ENCODE results near the gene TRIM59. TPM values are rescaled to one million over a fixed set of nuclear protein-coding genes. Genes with fewer than 3 reads are reported as not detected.

Gene TRIM59
- total RNA-seq, 2 donors from 2014 or later, result 7.5 to 16.6 TPM

DNA sequence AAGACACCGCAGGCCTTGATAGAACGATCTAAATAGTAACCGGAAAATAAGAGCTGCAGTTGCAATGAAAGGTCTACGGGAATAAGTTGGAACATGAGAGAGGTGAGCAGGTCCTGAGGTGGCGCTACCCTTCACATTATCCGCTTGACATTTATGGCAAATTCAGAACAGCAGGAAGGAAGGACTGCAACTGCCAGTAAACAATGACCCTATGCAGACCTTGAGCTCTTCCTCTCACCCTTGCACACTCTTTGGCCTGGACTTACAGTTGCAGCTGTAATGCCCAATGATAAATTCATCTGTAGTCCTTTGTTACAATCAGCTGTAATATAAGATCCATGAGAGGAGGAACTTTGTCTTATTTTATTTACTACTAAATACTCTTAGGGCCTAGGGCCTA, 32.3 kb upstream of the TRIM59 start:
- Histone ChIP-seq H3K9me3 (no peaks in the 10 kb centered on the region), H3K9ac (ENCODE audit: low read depth in 2 of 2, low read length in 2 of 2) (no peak overlapping the region), H3K27me3 (no peaks in the 10 kb centered on the region), H3K4me1 (no peaks in the 10 kb centered on the region), H3K27ac (no peak overlapping the region), H3K4me3 (no peak overlapping the region), H3K36me3 (no peaks in the 10 kb centered on the region)
- intact Hi-C loops (cut with DNase I), result loop anchor here (10.0 kb wide), 1 partner anchor 317 kb away; no protein-coding TSS in a partner anchor
- DNase-seq, result no peak
- TF ChIP-seq, protein P1, sequence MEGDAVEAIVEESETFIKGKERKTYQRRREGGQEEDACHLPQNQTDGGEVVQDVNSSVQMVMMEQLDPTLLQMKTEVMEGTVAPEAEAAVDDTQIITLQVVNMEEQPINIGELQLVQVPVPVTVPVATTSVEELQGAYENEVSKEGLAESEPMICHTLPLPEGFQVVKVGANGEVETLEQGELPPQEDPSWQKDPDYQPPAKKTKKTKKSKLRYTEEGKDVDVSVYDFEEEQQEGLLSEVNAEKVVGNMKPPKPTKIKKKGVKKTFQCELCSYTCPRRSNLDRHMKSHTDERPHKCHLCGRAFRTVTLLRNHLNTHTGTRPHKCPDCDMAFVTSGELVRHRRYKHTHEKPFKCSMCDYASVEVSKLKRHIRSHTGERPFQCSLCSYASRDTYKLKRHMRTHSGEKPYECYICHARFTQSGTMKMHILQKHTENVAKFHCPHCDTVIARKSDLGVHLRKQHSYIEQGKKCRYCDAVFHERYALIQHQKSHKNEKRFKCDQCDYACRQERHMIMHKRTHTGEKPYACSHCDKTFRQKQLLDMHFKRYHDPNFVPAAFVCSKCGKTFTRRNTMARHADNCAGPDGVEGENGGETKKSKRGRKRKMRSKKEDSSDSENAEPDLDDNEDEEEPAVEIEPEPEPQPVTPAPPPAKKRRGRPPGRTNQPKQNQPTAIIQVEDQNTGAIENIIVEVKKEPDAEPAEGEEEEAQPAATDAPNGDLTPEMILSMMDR (IDR thresholded peaks at IDR 0.05), result no peak

DNA sequence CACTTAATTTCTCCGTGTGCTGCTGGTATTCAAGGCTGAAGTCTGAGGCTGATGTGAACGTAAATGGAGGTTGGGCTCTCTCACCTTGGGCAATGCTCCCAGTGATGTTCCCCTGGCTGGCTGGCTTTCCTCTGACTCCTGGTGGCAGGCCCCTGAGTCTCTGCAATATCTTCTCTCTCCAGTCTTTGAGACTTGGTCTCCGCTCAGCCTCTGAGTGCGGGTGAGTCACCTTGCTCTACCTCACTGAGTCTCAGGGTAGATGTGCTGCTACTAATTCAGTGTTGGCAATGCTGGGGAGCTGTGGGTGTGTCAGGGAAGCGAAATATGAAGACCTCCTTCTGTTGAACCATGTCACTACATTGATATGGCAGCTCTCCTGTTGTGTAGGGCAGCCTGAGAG, 31.3 kb upstream of the TRIM59 start:
- Histone ChIP-seq H3K4me1 (no peaks in the 10 kb centered on the region), H3K9ac (ENCODE audit: low read depth in 2 of 2, low read length in 2 of 2) (no peak overlapping the region), H3K27me3 (no peaks in the 10 kb centered on the region), H3K4me3 (no peak overlapping the region), H3K9me3 (no peaks in the 10 kb centered on the region), H3K27ac (no peak overlapping the region), H3K36me3 (no peaks in the 10 kb centered on the region)
- no peak for DNase-seq
- intact Hi-C loops (cut with DNase I), result loop anchor here (10.0 kb wide), 1 partner anchor 316 kb away; no protein-coding TSS in a partner anchor
- TF ChIP-seq, protein P1 (IDR thresholded peaks at IDR 0.05), result no peak

DNA sequence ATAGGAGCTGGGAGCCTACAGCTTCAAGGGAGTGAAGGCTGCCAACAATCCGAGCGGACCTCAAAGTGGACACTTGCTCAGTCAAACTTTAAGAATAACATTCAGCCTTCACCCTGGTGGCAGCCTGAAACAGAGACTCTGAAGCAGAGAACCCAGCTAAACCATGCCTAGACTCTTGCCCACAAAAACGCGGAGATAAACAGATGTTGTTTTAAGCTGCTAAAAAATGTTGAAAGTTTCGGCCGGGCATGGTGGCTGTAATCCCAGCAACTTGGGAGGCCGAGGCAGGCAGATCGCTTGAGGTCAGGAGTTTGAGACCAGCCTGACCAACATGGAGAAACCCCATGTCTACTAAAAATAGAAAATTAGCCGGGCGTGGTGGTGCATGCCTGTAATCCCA, 29.8 kb upstream of the TRIM59 start:
- Histone ChIP-seq H3K9ac (ENCODE audit: low read depth in 2 of 2, low read length in 2 of 2) (no peak overlapping the region), H3K4me3 (no peak overlapping the region), H3K9me3 (no peaks in the 10 kb centered on the region), H3K27ac (no peak overlapping the region), H3K4me1 (no peaks in the 10 kb centered on the region), H3K27me3 (no peaks in the 10 kb centered on the region), H3K36me3 (no peaks in the 10 kb centered on the region)
- intact Hi-C loops (cut with DNase I), result no loop called here
- TF ChIP-seq, protein P1 (IDR thresholded peaks at IDR 0.05), result no peak
- no peak for DNase-seq

DNA sequence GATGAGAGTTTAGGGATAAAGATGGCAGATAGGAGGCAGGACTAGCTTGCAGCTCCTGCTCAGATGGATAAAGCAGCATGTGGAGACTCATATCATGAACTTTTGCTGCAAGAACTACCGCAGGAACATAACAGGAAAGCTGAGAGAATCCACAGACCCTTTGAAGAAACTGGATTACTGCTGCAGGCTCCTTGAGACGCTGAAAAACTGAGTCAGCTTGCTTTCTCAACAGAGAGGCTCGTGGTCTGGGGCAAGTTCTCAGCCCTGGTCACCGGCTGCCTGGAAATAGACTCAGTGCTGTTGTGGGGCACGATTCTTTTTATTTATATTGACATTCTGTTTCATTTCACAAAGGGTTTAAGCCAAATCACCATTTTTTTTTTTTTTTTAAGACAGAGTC, 28.8 kb upstream of the TRIM59 start:
- no peak overlapping the region for H3K9ac ChIP-seq (ENCODE audit: low read depth in 2 of 2, low read length in 2 of 2)
- intact Hi-C loops (cut with DNase I), result no loop called here
- H3K27ac ChIP-seq, result no peak overlapping the region
- no peak for DNase-seq
- no peaks in the 10 kb centered on the region for H3K9me3 ChIP-seq
- no peaks in the 10 kb centered on the region for H3K27me3 ChIP-seq
- no peaks in the 10 kb centered on the region for H3K4me1 ChIP-seq
- no peaks in the 10 kb centered on the region for H3K36me3 ChIP-seq
- TF ChIP-seq, protein P1 (IDR thresholded peaks at IDR 0.05), result no peak
- H3K4me3 ChIP-seq, result no peak overlapping the region

DNA sequence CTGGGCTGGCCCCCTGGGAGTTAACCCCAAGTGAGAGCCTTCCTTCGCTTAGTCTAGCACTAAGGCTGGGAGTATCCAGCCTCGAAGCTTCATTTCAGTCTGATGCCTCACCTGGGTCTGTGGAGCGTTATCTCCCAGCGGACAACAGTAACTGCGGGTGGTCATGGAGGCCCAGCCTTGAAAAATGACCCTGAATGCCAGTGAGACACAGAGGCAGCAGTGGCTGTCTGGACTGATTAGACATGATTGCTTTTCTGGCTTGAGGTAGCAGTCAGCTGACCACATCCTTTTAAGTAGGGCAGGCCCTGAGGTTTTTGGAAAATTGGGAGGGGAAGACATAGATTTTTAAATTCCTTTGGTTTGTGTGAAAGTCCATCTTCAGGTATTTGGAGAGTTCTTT, 28.2 kb upstream of the TRIM59 start:
- Histone ChIP-seq H3K4me3 (no peak overlapping the region), H3K36me3 (no peaks in the 10 kb centered on the region), H3K27me3 (no peaks in the 10 kb centered on the region), H3K4me1 (no peaks in the 10 kb centered on the region), H3K27ac (no peak overlapping the region), H3K9me3 (no peaks in the 10 kb centered on the region), H3K9ac (ENCODE audit: low read depth in 2 of 2, low read length in 2 of 2) (no peak overlapping the region)
- intact Hi-C loops (cut with DNase I), result no loop called here
- no peak for DNase-seq
- TF ChIP-seq, protein P1 (IDR thresholded peaks at IDR 0.05), result no peak

DNA sequence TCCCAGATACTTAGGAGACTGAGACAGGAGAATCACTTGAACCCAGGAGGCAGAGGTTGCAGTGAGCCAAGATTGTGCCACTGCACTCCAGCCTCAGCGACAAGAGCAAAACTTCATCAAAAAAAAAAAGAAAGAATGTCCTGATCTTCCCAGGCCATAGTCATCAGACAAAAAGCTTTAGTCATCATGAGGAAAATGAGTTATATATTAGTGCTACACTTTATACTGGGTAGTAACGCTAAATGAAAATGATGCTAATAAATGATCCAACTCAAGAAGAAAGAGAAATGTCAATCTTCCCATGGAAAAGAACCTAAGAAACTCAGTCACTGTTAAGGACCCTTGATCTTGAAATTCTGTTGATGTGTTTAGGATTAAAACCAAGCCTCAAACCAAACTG, 26.3 kb upstream of the TRIM59 start:
- DNase-seq, result no peak
- H3K4me1 ChIP-seq, result no peaks in the 10 kb centered on the region
- TF ChIP-seq, protein P1 (IDR thresholded peaks at IDR 0.05), result no peak
- no peaks in the 10 kb centered on the region for H3K9me3 ChIP-seq
- no peak overlapping the region for H3K27ac ChIP-seq
- intact Hi-C loops (cut with DNase I), result no loop called here
- H3K36me3 ChIP-seq, result no peaks in the 10 kb centered on the region
- no peak overlapping the region for H3K9ac ChIP-seq (ENCODE audit: low read depth in 2 of 2, low read length in 2 of 2)
- H3K27me3 ChIP-seq, result no peaks in the 10 kb centered on the region
- no peak overlapping the region for H3K4me3 ChIP-seq

Measured in colonic mucosa (tissue), 4 donors.